PFSK-1 (cell line): Measurements from ENCODE around the gene COLEC12.

ENCODE experiments used
- FOXP2 ChIP-seq: optimal IDR thresholded peaks from 2 replicates; pipeline ENCODE3; 2011; ENCODE audit warnings: borderline replicate concordance, control low read depth, inconsistent platforms; ENCODE audit not compliant: insufficient read depth; ENCODE audit errors: extremely low read length, extremely low read depth
- POLR2AphosphoS5 ChIP-seq: IDR thresholded peaks from 2 replicates; pipeline ENCODE4 v1.6.1; 2012; ENCODE audit warnings: low read depth, mild to moderate bottlenecking, control low read depth, low read length, moderate library complexity
- SIN3A ChIP-seq: IDR thresholded peaks from 2 replicates; pipeline ENCODE4 v1.6.1; 2012; ENCODE audit warnings: mild to moderate bottlenecking, low read length, moderate library complexity, borderline replicate concordance; ENCODE audit not compliant: insufficient read depth
- TAF1 ChIP-seq: IDR thresholded peaks from 2 replicates; pipeline ENCODE4 v1.6.1; 2012; ENCODE audit warnings: low read length, control low read depth, borderline replicate concordance; ENCODE audit not compliant: insufficient read depth
- TF ChIP-seq, protein P1 (sequence below), 2 experiments: IDR thresholded peaks; 2 replicates each; pipeline versions ENCODE4 v1.6.1 to v1.8.0; 2011 to 2012; ENCODE audit warnings: low read depth in 2 of 2, low read length in 2 of 2, control low read depth in 1 of 2, inconsistent platforms in 1 of 2, mild to moderate bottlenecking in 1 of 2, moderate library complexity in 1 of 2; ENCODE audit not compliant: insufficient read depth in 1 of 2

Gene COLEC12

DNA sequence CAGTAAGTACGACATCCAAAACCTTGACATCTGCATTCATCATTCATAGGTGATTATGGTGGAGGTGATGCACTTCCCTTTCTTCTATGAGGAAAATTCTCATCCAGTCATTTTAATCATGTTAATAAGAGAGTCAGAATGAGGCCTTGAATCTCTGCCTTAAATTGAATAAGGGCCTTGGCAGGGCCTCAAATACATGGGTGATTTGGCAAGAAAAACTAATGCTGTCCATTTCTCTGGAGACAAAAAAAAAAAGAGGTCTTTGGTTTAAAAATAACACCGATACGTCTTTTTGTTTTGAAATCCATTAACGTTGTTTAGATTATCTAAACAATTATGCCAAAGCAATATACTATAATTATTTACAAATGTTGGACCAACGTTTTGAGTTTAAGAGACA lies 8.1 kb downstream of the COLEC12 start:
- TF ChIP-seq TAF1 (no peak), FOXP2 (no peak), POLR2AphosphoS5 (no peak), SIN3A (no peak)
- TF ChIP-seq, protein P1, sequence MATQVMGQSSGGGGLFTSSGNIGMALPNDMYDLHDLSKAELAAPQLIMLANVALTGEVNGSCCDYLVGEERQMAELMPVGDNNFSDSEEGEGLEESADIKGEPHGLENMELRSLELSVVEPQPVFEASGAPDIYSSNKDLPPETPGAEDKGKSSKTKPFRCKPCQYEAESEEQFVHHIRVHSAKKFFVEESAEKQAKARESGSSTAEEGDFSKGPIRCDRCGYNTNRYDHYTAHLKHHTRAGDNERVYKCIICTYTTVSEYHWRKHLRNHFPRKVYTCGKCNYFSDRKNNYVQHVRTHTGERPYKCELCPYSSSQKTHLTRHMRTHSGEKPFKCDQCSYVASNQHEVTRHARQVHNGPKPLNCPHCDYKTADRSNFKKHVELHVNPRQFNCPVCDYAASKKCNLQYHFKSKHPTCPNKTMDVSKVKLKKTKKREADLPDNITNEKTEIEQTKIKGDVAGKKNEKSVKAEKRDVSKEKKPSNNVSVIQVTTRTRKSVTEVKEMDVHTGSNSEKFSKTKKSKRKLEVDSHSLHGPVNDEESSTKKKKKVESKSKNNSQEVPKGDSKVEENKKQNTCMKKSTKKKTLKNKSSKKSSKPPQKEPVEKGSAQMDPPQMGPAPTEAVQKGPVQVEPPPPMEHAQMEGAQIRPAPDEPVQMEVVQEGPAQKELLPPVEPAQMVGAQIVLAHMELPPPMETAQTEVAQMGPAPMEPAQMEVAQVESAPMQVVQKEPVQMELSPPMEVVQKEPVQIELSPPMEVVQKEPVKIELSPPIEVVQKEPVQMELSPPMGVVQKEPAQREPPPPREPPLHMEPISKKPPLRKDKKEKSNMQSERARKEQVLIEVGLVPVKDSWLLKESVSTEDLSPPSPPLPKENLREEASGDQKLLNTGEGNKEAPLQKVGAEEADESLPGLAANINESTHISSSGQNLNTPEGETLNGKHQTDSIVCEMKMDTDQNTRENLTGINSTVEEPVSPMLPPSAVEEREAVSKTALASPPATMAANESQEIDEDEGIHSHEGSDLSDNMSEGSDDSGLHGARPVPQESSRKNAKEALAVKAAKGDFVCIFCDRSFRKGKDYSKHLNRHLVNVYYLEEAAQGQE (IDR thresholded peaks at IDR 0.05; ENCODE audit: insufficient read depth in 1 of 2, low read depth in 2 of 2, low read length in 2 of 2) = no peak

DNA sequence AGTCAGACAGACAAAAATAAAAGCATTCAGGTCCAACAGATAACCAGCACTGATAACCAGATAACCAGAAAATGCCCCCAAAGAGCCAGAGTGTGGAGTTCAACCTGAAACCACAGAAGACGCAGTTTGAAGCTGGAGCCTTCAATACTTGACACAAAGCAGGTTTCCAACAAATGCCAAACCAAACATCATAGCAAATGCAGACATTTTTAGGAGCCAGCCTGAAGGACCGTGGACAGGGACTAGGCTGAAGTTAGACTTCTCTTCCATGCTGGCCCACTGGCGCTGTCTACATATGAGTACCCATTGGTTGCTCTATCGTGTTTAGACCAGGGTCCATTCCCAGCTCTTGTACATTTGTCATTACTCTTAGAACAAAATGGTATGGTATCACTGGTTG lies 9.9 kb downstream of the COLEC12 start:
- no peak for TF ChIP-seq SIN3A
- TF ChIP-seq, protein P1 (IDR thresholded peaks at IDR 0.05; ENCODE audit: insufficient read depth in 1 of 2, low read depth in 2 of 2, low read length in 2 of 2) = no peak
- TF ChIP-seq FOXP2 = no peak
- no peak for TF ChIP-seq POLR2AphosphoS5
- no peak for TF ChIP-seq TAF1

DNA sequence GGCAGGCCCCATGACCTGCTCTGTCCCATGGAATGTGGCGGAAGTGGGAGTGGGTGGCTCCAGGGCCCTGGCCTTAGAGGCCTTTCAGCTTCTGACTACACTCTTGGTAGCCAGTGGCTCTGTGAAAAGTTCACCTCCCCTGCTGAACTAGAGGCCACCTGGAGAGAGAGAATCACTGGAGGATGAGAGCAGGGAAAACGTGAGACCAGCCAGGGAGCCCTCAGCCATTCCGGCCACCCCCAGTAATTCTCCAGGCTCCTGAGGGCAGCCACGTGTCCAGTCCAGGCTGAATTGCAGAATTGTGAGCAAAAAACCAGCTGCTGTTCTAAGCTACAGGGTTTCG lies 10.5 kb downstream of the COLEC12 start:
- TF ChIP-seq, protein P1 (IDR thresholded peaks at IDR 0.05; ENCODE audit: insufficient read depth in 1 of 2, low read depth in 2 of 2, low read length in 2 of 2) = no peak
- TF ChIP-seq SIN3A (no peak), FOXP2 (no peak), POLR2AphosphoS5 (no peak), TAF1 (no peak)

DNA sequence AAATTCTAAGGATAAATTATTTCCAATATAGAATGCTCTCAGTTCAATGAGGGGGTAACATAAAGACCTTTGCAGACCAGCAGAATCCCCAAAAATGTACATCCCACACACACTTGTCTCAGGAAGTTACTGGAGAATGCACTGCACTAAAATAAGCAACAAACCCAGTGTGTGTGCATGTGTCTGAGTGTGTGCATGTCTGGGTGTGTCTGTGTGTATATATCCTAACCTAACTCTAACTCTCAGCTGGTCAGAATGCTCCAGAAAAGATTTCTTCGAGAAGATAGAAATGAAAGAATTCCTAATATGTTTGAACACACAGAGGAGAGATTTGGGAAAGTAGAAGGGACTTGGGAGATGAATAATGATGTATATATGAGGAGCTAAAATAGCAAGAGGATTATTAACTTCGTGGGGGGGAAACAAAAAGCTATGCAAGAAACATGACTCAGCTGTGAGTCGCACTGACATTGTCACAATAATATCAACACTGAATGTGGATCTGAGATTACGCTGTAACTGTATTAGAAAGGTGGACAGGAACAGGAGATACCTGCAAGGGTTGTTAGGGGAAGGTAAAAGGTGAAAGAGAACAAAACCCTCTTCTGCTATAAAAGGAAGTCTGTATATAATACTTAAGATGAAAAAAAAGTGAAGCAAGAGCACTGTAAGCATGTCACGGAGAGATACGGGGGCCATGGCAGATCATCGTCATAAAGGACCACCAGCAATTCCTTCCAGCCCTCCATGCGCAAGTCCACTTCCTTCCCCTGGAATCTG lies 11.1 kb downstream of the COLEC12 start:
- no peak for TF ChIP-seq TAF1

- no peak for TF ChIP-seq TAF1
- no peak for TF ChIP-seq SIN3A
- TF ChIP-seq, protein P1 (IDR thresholded peaks at IDR 0.05; ENCODE audit: insufficient read depth in 1 of 2, low read depth in 2 of 2, low read length in 2 of 2) = no peak
- TF ChIP-seq POLR2AphosphoS5 = no peak
- TF ChIP-seq FOXP2 = no peak
These were observed 13.4 kb downstream of the COLEC12 start for GRCh38 chr18:486929-487740.
